Right kidney (tissue), 9 donors: Measurements from ENCODE around the gene IBA57.

Experiments used
- DNase-seq: peaks from one replicate; pipeline ENCODE4 v3.0.0-alpha.2; 2016
- long read RNA-seq, 8 donors: transcript quantifications; one replicate each; lab custom pipeline, GENCODE V29; 2026

IBA57 gene
- long read RNA-seq, donor 1, full-length matches to known transcripts: 3 of 3 reads
- long read RNA-seq, donor 1, partial matches to known transcripts: 0 of 3 reads
- long read RNA-seq, donor 1, other reads (novel, unspliced or antisense): 0 of 3 reads
- long read RNA-seq, donor 2, full-length matches to known transcripts: 1 of 1 reads
- long read RNA-seq, donor 2, partial matches to known transcripts: 0 of 1 reads
- long read RNA-seq, donor 2, other reads (novel, unspliced or antisense): 0 of 1 reads
- long read RNA-seq, donor 3, full-length matches to known transcripts: 1 of 1 reads
- long read RNA-seq, donor 3, partial matches to known transcripts: 0 of 1 reads
- long read RNA-seq, donor 3, other reads (novel, unspliced or antisense): 0 of 1 reads
- long read RNA-seq, donor 4, full-length matches to known transcripts: 2 of 2 reads
- long read RNA-seq, donor 4, partial matches to known transcripts: 0 of 2 reads
- long read RNA-seq, donor 4, other reads (novel, unspliced or antisense): 0 of 2 reads
- long read RNA-seq, donor 5, full-length matches to known transcripts: 2 of 2 reads
- long read RNA-seq, donor 5, partial matches to known transcripts: 0 of 2 reads
- long read RNA-seq, donor 5, other reads (novel, unspliced or antisense): 0 of 2 reads
- long read RNA-seq, donor 6, full-length matches to known transcripts: 4 of 4 reads
- long read RNA-seq, donor 6, partial matches to known transcripts: 0 of 4 reads
- long read RNA-seq, donor 6, other reads (novel, unspliced or antisense): 0 of 4 reads
- long read RNA-seq, donor 7, full-length matches to known transcripts: 4 of 18 reads
- long read RNA-seq, donor 7, partial matches to known transcripts: 14 of 18 reads
- long read RNA-seq, donor 7, other reads (novel, unspliced or antisense): 0 of 18 reads
- long read RNA-seq, donor 8, full-length matches to known transcripts: 2 of 2 reads
- long read RNA-seq, donor 8, partial matches to known transcripts: 0 of 2 reads
- long read RNA-seq, donor 8, other reads (novel, unspliced or antisense): 0 of 2 reads

DNA sequence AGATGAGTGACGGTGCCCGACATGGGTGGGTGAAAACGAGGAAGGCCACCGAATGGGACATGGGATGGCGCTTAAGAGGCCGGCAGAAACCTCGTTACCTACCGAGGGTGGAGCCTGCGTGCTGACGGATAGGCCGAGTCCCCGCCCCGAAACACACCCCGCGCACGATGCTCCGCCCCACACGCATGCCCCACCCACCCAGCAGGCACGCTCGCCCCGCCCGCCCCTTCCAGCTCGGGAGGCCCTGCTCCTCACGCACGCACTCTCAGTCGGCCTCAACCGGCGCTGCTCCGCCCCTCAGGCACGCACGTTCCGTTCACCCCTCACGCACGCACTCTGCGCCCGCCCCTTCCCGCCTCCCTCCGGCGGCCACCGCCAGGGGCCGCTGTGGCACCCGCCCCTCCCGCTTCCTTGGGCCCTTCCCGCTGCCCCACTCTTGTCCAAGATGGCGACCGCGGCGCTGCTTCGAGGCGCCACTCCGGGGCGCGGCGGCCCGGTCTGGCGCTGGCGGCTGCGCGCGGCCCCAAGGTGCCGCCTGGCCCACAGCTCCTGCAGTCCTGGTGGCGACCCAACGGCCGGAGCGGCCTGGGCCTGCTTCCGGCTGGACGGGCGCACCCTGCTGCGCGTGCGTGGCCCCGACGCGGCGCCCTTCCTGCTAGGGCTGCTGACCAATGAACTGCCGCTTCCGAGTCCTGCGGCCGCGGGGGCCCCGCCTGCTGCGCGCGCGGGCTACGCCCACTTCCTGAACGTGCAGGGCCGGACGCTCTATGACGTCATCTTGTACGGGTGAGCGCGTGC is at the start of gene IBA57:
TSS of gene IBA57 (plus strand) at position 433 of the 798 bp plus-strand sequence. CDS start at position 446, 13 bp downstream.
- DNase-seq: peak; percentile 97

- DNase-seq: no peak
These were observed 48.3 kb upstream of the IBA57 start for GRCh38 chr1:228117335-228117734.

- no peak for DNase-seq
These were observed 47.6 kb upstream of the IBA57 start for GRCh38 chr1:228118040-228118439.

DNA sequence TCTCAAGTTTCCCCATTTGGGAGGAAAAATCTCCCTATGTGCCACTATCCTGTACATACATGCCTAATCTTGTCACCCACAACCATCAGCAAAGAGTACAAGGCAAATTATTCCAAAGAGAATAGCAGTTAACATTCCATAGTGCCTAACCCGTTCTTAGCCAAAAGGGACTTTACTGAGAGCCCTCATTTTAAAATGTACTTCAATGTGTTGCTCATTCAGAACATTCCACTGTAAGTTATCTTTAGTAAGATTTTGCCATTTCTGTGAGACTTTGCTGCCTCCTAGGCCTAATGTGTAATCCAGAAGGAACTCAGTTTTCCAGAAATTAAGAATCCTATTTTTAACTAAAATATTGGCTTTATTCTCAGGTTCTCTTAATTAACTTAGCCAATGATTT is 45.3 kb upstream of the IBA57 start:
- no peak for DNase-seq

DNA sequence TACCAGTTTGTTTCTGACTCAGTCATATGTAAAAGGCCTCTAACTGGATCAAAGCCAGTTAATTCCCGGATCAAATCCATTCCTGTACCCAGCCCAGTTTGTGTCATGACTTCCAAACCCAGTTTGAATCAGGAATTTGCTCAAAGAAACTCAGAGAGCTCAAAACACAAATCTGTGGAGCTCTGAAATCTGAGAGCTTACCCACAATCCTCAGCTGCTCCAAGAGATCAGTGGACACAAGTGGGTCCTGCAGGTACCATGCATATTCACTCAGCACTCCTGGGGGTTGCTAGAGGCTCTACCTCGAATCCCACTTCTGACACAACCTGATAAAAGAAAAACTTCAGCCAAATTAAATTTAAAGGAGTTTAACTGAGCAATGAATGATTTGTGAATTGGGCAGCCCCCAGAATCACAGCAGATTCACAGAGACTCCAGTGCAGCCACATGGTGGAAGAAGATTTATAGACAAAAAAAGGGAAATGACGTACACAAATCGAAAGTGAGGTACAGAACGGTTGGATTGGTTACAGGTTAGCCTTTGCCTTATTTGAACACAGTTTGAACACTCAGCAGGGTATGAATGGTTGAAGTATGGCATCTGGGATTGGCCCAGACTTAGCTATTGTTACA is 44.6 kb upstream of the IBA57 start:
- no peak for DNase-seq

GRCh38 chr1:228122921-228123441 is 42.6 kb upstream of the IBA57 start:
- no peak for DNase-seq

- no peak for DNase-seq
These were observed 42.1 kb upstream of the IBA57 start for GRCh38 chr1:228123505-228123904.

DNA sequence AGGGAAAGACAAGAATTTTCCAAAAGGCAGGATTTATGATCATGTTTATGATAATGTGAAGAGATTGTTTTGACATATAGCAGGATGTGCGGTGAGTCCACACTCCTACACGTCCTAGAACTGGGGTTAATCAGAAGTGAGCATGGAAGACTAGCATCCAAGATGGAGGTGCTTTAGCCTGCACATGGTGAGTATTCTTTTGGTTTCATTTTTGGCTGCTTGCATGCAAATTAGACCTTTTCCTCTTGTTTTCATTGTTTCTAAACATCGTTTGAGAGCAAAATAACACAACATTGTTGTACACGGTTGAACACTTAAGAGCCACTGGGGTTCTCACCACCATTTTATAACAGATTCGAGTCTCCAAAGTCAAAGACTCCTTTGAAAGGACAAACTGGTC is 40.4 kb upstream of the IBA57 start:
- no peak for DNase-seq

DNA sequence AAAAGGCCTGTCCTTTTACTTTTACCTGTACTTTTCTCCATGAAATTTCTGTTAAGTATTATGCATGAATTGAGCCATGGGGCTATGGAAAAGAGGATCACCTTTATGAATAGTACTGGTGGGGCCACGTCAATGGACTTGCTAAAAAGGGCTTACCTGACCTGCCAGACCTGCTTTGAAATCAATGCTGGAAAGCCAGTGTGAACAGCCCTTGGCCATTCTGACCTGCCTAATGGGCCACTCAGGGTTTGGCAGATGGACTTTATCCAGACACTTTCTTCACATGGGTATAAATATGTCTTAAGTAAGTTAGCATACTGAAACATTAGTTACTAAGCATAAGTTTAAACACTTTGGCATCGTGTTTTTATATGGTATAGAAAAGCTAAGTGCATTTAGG is 33.8 kb upstream of the IBA57 start:
- DNase-seq: no peak

- no peak for DNase-seq
These were observed 31.0 kb upstream of the IBA57 start for GRCh38 chr1:228134591-228134990.

DNA sequence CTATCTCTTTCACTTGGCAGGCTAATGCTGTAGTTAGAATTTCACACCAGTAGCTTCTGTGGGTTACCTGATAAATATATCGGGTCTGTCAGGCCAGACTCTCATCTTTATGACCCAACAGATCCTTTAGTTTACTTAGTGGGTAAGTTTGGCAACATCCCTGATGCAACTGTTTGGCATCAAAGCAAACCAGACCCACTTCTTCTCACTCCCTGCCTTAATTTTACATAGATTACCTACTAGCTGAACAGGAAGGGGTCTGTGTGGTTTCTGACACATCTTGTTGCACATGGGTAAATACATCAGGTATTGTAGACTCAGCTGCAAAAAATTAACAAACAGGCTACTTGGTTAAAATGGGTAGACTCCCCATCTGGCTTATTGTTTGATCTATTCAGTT is 28.7 kb upstream of the IBA57 start:
- no peak for DNase-seq

DNA sequence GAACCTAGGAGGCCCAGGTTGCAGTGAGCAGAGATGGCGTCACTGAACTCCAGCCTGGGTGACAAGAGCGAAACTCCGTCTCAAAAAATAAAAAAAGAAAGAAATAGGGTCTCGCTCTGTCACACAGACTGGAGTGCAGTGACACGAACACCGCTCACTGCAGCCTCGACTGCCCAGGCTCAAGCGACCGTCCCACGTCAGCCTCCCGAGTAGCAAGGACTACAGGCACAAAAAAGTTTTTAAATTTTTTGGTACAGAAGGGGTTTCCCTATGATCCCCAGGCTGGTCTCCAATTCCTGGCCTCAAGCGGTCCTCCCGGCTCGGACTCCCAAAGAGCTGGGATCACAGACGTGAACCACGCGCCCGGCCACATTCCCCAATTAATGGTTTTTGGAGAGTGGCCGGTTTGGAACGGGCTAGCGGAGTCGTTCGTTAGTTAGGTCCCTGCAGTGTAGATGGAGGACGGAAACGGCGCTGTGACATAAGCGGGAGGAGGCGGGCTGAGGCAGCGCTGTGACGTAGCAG is 26.1 kb upstream of the IBA57 start:
- no peak for DNase-seq

- peak; percentile 98 for DNase-seq
These were observed 25.5 kb upstream of the IBA57 start, which contains the start of gene GUK1 for GRCh38 chr1:228139931-228140723. Gene GUK1 (plus strand): TSS chr1:228140279. CDS start chr1:228140303, 24 bp downstream.

GRCh38 chr1:228140724-228141225 is 24.8 kb upstream of the IBA57 start:
- no peak for DNase-seq

GRCh38 chr1:228141226-228142044 is 24.2 kb upstream of the IBA57 start:
- no peak for DNase-seq

GRCh38 chr1:228142155-228142691 is 23.4 kb upstream of the IBA57 start:
- DNase-seq: no peak

- no peak for DNase-seq
These were observed 22.9 kb upstream of the IBA57 start for GRCh38 chr1:228142701-228143136.

- no peak for DNase-seq
These were observed 22.0 kb upstream of the IBA57 start for GRCh38 chr1:228143480-228144192.
